ENCODE results near the gene ASRGL1.

- TF ChIP-seq, protein P1, sequence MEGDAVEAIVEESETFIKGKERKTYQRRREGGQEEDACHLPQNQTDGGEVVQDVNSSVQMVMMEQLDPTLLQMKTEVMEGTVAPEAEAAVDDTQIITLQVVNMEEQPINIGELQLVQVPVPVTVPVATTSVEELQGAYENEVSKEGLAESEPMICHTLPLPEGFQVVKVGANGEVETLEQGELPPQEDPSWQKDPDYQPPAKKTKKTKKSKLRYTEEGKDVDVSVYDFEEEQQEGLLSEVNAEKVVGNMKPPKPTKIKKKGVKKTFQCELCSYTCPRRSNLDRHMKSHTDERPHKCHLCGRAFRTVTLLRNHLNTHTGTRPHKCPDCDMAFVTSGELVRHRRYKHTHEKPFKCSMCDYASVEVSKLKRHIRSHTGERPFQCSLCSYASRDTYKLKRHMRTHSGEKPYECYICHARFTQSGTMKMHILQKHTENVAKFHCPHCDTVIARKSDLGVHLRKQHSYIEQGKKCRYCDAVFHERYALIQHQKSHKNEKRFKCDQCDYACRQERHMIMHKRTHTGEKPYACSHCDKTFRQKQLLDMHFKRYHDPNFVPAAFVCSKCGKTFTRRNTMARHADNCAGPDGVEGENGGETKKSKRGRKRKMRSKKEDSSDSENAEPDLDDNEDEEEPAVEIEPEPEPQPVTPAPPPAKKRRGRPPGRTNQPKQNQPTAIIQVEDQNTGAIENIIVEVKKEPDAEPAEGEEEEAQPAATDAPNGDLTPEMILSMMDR (IDR thresholded peaks at IDR 0.05 in 8 of 11, conservative IDR thresholded peaks at IDR 0.05 in 3 of 11) = no peak
- no peak for TF ChIP-seq POLR2AphosphoS5 (IDR thresholded peaks at IDR 0.05)
- no peak for TF ChIP-seq POLR2A (IDR thresholded peaks at IDR 0.05)
Observed at GRCh38 chr11:62411524-62411923, 74.3 kb downstream of the ASRGL1 start.
